Ishikawa (cell line): ENCODE measurements around the gene HYOU1.

Source experiments
- CEBPB ChIP-seq: IDR thresholded peaks from 2 replicates; pipeline ENCODE4 v1.6.1; 2012
- EP300 ChIP-seq: IDR thresholded peaks from 2 replicates; pipeline ENCODE4 v1.6.1; 2012; ENCODE audit warnings: borderline replicate concordance
- MAX ChIP-seq: IDR thresholded peaks from 2 replicates; pipeline ENCODE4 v1.6.1; 2012
- TEAD4 ChIP-seq: IDR thresholded peaks from 2 replicates; pipeline ENCODE4 v1.6.1; 2012
- YY1 ChIP-seq: IDR thresholded peaks from 2 replicates; pipeline ENCODE4 v1.6.1; 2012; ENCODE audit warnings: low read depth

- TF ChIP-seq CEBPB: no peak
- TF ChIP-seq YY1: no peak
- TF ChIP-seq EP300: no peak
- TF ChIP-seq MAX: no peak
- TF ChIP-seq TEAD4: no peak
Measured at GRCh38 chr11:119016216-119017009, 40.6 kb downstream of the HYOU1 start.
